Measurements from ENCODE around the gene MYL6.
A peak's percentile ranks its signal among the peaks of the same experiment; 100 is the strongest.

Gene MYL6

DNA sequence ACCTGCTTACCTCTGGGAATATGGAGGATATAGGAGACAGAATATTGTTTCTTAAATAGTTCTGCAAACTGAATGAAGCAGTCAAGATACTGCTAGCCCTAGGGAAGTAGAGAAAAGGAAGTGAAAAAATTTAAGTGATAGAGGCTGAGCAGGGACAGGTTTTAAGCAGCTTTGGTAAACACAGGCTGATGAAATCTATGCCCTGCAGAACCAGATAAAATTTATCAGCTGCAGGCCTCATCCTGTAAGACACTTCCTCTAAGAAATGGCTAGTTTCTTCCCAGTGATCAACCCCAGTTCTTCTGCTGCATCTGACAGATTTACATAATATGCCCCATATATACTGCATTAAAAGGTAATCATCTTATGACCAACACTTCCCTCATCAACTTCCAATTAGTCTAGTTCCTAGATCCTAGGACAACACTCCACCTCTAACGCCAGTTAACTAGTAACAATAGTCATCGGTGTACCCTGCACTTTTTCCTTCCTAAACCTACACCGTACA lies 31.4 kb upstream of the MYL6 start:
- Histone ChIP-seq H3K4me3 (replicated peaks; ENCODE audit: insufficient read depth, low read length) (no peak overlapping the region), H3K27me3 (ENCODE audit: insufficient read depth, poor library complexity, severe bottlenecking) (no peaks in the 10 kb centered on the region), H3K27ac (replicated peaks) (peak overlapping the region; percentile 81)
- peak; percentile 77 to 78 for DNase-seq (ENCODE audit: low read depth in 1 of 2, low spot score in 1 of 2)
- TF ChIP-seq SPI1 (IDR thresholded peaks at IDR 0.05; ENCODE audit: borderline replicate concordance, low read depth) (peak; percentile 92), POLR2AphosphoS5 (IDR thresholded peaks at IDR 0.05; ENCODE audit: low read depth) (peak; percentile 54)
- TF ChIP-seq, protein P1, sequence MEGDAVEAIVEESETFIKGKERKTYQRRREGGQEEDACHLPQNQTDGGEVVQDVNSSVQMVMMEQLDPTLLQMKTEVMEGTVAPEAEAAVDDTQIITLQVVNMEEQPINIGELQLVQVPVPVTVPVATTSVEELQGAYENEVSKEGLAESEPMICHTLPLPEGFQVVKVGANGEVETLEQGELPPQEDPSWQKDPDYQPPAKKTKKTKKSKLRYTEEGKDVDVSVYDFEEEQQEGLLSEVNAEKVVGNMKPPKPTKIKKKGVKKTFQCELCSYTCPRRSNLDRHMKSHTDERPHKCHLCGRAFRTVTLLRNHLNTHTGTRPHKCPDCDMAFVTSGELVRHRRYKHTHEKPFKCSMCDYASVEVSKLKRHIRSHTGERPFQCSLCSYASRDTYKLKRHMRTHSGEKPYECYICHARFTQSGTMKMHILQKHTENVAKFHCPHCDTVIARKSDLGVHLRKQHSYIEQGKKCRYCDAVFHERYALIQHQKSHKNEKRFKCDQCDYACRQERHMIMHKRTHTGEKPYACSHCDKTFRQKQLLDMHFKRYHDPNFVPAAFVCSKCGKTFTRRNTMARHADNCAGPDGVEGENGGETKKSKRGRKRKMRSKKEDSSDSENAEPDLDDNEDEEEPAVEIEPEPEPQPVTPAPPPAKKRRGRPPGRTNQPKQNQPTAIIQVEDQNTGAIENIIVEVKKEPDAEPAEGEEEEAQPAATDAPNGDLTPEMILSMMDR (IDR thresholded peaks at IDR 0.05; ENCODE audit: insufficient read depth, low read length) = no peak

DNA sequence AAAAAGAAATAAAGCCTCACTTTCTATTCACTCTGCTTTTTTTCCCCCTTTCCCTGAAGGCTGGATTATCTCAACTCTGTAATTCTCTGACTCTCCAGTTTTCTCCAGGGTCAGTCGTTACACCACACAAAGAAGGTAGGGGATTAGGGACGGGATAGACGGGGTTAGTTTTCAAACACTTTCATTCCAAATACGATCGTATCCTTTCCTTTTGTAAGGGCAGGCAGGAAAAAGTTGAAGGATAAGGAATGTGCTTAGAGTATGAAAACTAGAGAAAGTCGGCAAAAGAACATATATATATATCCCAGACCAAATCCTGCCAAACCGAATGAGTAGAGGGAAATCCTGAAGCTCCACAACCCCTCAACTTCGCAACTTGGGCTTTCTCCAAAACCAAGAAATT lies 30.7 kb upstream of the MYL6 start:
- Histone ChIP-seq H3K4me3 (replicated peaks; ENCODE audit: insufficient read depth, low read length) (peak overlapping the region; percentile 12; the same call in 1 of the 2 replicates), H3K27ac (replicated peaks) (peak overlapping the region; percentile 81), H3K27me3 (ENCODE audit: insufficient read depth, poor library complexity, severe bottlenecking) (no peaks in the 10 kb centered on the region)
- no peak for DNase-seq (ENCODE audit: low read depth in 1 of 2, low spot score in 1 of 2)
- TF ChIP-seq SPI1 (IDR thresholded peaks at IDR 0.05; ENCODE audit: borderline replicate concordance, low read depth) = no peak
- TF ChIP-seq, protein P1 (IDR thresholded peaks at IDR 0.05; ENCODE audit: insufficient read depth, low read length) = no peak
- TF ChIP-seq, protein P2, sequence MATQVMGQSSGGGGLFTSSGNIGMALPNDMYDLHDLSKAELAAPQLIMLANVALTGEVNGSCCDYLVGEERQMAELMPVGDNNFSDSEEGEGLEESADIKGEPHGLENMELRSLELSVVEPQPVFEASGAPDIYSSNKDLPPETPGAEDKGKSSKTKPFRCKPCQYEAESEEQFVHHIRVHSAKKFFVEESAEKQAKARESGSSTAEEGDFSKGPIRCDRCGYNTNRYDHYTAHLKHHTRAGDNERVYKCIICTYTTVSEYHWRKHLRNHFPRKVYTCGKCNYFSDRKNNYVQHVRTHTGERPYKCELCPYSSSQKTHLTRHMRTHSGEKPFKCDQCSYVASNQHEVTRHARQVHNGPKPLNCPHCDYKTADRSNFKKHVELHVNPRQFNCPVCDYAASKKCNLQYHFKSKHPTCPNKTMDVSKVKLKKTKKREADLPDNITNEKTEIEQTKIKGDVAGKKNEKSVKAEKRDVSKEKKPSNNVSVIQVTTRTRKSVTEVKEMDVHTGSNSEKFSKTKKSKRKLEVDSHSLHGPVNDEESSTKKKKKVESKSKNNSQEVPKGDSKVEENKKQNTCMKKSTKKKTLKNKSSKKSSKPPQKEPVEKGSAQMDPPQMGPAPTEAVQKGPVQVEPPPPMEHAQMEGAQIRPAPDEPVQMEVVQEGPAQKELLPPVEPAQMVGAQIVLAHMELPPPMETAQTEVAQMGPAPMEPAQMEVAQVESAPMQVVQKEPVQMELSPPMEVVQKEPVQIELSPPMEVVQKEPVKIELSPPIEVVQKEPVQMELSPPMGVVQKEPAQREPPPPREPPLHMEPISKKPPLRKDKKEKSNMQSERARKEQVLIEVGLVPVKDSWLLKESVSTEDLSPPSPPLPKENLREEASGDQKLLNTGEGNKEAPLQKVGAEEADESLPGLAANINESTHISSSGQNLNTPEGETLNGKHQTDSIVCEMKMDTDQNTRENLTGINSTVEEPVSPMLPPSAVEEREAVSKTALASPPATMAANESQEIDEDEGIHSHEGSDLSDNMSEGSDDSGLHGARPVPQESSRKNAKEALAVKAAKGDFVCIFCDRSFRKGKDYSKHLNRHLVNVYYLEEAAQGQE (IDR thresholded peaks at IDR 0.05; ENCODE audit: insufficient replicate concordance, low read depth) = no peak
- TF ChIP-seq POLR2AphosphoS5 (IDR thresholded peaks at IDR 0.05; ENCODE audit: low read depth) = no peak
- no peak for TF ChIP-seq GABPA (IDR thresholded peaks at IDR 0.05; ENCODE audit: low read depth)

DNA sequence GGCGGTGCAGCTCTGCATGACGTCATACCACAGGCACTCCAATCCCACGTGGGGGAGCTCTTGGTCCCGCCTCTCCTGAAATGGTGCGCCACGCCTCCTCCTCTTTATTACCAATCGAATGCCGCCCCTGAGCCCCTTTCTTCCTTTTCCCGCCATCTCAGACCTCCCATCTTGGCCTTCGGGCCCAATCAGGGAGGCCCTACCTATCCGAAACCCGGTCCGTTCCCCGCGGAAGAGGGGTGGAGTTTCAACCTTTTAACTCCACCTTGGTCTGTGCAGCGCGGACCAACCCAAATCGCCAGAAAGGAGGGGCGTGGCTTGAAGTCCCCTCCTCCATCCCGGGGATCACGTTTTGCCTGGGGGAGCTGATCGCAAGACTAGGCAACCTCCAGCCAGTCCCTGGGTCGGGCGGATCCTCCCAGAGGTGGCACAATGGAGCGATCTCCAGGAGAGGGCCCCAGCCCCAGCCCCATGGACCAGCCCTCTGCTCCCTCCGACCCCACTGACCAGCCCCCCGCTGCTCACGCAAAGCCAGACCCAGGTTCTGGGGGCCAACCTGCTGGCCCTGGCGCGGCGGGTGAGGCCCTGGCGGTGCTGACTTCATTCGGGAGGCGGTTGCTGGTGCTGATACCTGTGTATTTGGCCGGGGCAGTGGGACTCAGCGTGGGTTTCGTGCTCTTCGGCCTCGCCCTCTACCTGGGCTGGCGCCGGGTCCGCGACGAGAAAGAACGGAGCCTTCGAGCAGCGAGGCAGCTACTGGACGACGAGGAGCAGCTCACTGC lies 30.1 kb upstream of the MYL6 start, which contains the start of gene ESYT1:
Gene ESYT1 (plus strand): TSS at position 380 of the 782 bp plus-strand sequence. CDS start 53 bp downstream, at position 433.
- Histone ChIP-seq H3K27me3 (ENCODE audit: insufficient read depth, poor library complexity, severe bottlenecking) (no peaks in the 10 kb centered on the region), H3K27ac (replicated peaks) (peak within 1 kb of the TSS; percentile 81), H3K4me3 (replicated peaks; ENCODE audit: insufficient read depth, low read length) (peak within 1 kb of the TSS; percentile 83)
- TF ChIP-seq GABPA (IDR thresholded peaks at IDR 0.05; ENCODE audit: low read depth) = no peak
- TF ChIP-seq, protein P2 (IDR thresholded peaks at IDR 0.05; ENCODE audit: insufficient replicate concordance, low read depth) = no peak
- peak; percentile 71; the same call in 1 of the 2 replicates for TF ChIP-seq POLR2AphosphoS5 (IDR thresholded peaks at IDR 0.05; ENCODE audit: low read depth)
- TF ChIP-seq, protein P1 (IDR thresholded peaks at IDR 0.05; ENCODE audit: insufficient read depth, low read length) = no peak
- TF ChIP-seq SPI1 (IDR thresholded peaks at IDR 0.05; ENCODE audit: borderline replicate concordance, low read depth) = no peak; the same call in 1 of the 2 replicates
- DNase-seq (ENCODE audit: low read depth in 1 of 2, low spot score in 1 of 2) = peak; percentile 100

Measured in HL-60 (cell line).